HL-60 (cell line): Measurements from ENCODE around the gene CSN1S1.

Experiments
- GABPA ChIP-seq: IDR thresholded peaks from 2 replicates; pipeline ENCODE4 v1.6.1; 2012; ENCODE audit warnings: low read depth
- POLR2AphosphoS5 ChIP-seq: IDR thresholded peaks from 2 replicates; pipeline ENCODE4 v1.6.1; 2012; ENCODE audit warnings: low read depth
- REST ChIP-seq: IDR thresholded peaks from 2 replicates; pipeline ENCODE4 v1.6.1; 2012; ENCODE audit warnings: low read depth; ENCODE audit not compliant: insufficient replicate concordance
- SPI1 ChIP-seq: IDR thresholded peaks from 2 replicates; pipeline ENCODE4 v1.6.1; 2012; ENCODE audit warnings: low read depth, mild to moderate bottlenecking, borderline replicate concordance
- TF ChIP-seq, protein P1 (sequence below): IDR thresholded peaks from one replicate; pipeline ENCODE4 v1.5.1; 2011; ENCODE audit warnings: low read length, control low read depth, inconsistent platforms; ENCODE audit not compliant: insufficient read depth

- TF ChIP-seq, protein P1, sequence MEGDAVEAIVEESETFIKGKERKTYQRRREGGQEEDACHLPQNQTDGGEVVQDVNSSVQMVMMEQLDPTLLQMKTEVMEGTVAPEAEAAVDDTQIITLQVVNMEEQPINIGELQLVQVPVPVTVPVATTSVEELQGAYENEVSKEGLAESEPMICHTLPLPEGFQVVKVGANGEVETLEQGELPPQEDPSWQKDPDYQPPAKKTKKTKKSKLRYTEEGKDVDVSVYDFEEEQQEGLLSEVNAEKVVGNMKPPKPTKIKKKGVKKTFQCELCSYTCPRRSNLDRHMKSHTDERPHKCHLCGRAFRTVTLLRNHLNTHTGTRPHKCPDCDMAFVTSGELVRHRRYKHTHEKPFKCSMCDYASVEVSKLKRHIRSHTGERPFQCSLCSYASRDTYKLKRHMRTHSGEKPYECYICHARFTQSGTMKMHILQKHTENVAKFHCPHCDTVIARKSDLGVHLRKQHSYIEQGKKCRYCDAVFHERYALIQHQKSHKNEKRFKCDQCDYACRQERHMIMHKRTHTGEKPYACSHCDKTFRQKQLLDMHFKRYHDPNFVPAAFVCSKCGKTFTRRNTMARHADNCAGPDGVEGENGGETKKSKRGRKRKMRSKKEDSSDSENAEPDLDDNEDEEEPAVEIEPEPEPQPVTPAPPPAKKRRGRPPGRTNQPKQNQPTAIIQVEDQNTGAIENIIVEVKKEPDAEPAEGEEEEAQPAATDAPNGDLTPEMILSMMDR = no peak
- TF ChIP-seq SPI1 (no peak), POLR2AphosphoS5 (no peak), REST (no peak), GABPA (no peak)
Measured at GRCh38 chr4:69909195-69909594, 21.7 kb upstream of the CSN1S1 start.
